Spleen (tissue), 7 donors: ENCODE data around the gene AGK.

Experiments
- POLR2AphosphoS5 ChIP-seq, 3 donors: sonication (generic); formaldehyde crosslinking; IDR thresholded peaks; one replicate each; pipeline ENCODE4 v1.5.1; 2017; ENCODE audit warnings: antibody characterized with exemption in 3 of 3
- TF ChIP-seq, protein P1 (sequence below), 11 experiments: fragments of 200-600 bp in 7 of 11; fragments of 450-650 bp in 4 of 11; sonication (generic) in 4 of 11; IDR thresholded peaks in 8 of 11; conservative IDR thresholded peaks in 3 of 11; 1 replicate in 7 of 11; 2 replicates in 4 of 11; pipeline versions ENCODE4 v1.4.0 to v1.8.0; 2016 to 2021; ENCODE audit warnings: antibody characterized with exemption in 11 of 11, inconsistent platforms in 4 of 11, mild to moderate bottlenecking in 1 of 11
- donor health status: DM: no; HTN: no; CAD: no; lungs with moderate emphysema.
- donor health status: DM: no; HTN: no; CAD: no.
- donor health status: DM: no; HTN: no; CAD: no.

DNA sequence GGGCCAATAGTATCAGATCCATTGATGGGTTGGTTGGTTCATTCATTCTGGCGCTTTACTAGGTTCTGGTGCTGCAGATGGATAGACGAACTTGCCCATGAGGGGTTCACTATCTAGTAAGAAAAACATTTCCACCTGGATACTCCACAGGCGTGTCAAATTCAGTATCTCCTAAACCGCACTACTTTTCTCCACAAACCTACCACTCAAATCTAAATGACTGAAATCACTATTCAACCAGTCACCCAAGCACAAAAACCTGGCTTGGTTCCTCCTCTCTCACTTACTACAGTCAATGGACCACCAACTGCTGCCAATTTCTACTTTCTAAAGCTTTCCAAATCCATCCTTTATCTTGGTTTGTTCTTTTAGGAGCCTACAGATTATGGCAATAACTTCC lies 572 bp downstream of the AGK start:
- TF ChIP-seq, protein P1, sequence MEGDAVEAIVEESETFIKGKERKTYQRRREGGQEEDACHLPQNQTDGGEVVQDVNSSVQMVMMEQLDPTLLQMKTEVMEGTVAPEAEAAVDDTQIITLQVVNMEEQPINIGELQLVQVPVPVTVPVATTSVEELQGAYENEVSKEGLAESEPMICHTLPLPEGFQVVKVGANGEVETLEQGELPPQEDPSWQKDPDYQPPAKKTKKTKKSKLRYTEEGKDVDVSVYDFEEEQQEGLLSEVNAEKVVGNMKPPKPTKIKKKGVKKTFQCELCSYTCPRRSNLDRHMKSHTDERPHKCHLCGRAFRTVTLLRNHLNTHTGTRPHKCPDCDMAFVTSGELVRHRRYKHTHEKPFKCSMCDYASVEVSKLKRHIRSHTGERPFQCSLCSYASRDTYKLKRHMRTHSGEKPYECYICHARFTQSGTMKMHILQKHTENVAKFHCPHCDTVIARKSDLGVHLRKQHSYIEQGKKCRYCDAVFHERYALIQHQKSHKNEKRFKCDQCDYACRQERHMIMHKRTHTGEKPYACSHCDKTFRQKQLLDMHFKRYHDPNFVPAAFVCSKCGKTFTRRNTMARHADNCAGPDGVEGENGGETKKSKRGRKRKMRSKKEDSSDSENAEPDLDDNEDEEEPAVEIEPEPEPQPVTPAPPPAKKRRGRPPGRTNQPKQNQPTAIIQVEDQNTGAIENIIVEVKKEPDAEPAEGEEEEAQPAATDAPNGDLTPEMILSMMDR (IDR thresholded peaks at IDR 0.05 in 8 of 11, conservative IDR thresholded peaks at IDR 0.05 in 3 of 11) = no peak
- no peak for TF ChIP-seq POLR2AphosphoS5 (IDR thresholded peaks at IDR 0.05)
